ENCODE measurements around the gene ZNF219. TPM values are rescaled to one million over a fixed set of nuclear protein-coding genes. Genes with fewer than 3 reads are reported as not detected.

Gene ZNF219
- 10 to 100 TPM in 1 of 2 donors, 1 to 10 TPM in 1; 9.6 to 18.3 TPM for total RNA-seq

GRCh38 chr14:21098076-21098891 is at the start of gene ZNF219:
ZNF219 (minus strand) TSS chr14:21098655; CDS start chr14:21093591, 5,064 bp downstream.
- Mint-ChIP-seq H3K27me3 (no peaks in the 10 kb centered on the region), H3K27ac (peak within 1 kb of the TSS; percentile 93)
- peak; percentile 50 for ATAC-seq (replicated peaks)

GRCh38 chr14:21145437-21145836 is 47.0 kb upstream of the ZNF219 start:
- no peak for ATAC-seq (replicated peaks)
- Mint-ChIP-seq H3K27ac (no peak overlapping the region), H3K4me3 (no peak overlapping the region), H3K36me3 (ENCODE audit: low read depth) (no peaks in the 10 kb centered on the region), H3K4me1 (no peaks in the 10 kb centered on the region), H3K27me3 (peaks cover 15% of the 10 kb centered on the region), H3K9me3 (peaks cover 14% of the 10 kb centered on the region)

More at GRCh38 chr14:21098076-21098891, at the start of gene ZNF219:
- Mint-ChIP-seq H3K9me3 (no peaks in the 10 kb centered on the region), H3K36me3 (ENCODE audit: low read depth) (no peaks in the 10 kb centered on the region), H3K4me3 (peak within 1 kb of the TSS; percentile 93), H3K4me1 (peaks cover 17% of the 10 kb centered on the region)

GRCh38 chr14:21142357-21142756 is 43.9 kb upstream of the ZNF219 start:
- H3K4me3 Mint-ChIP-seq = no peak overlapping the region
- peaks cover 14% of the 10 kb centered on the region for H3K9me3 Mint-ChIP-seq
- no peaks in the 10 kb centered on the region for H3K4me1 Mint-ChIP-seq
- H3K36me3 Mint-ChIP-seq (ENCODE audit: low read depth) = no peaks in the 10 kb centered on the region
- H3K27me3 Mint-ChIP-seq = peaks cover 15% of the 10 kb centered on the region
- ATAC-seq (replicated peaks) = no peak
- no peak overlapping the region for H3K27ac Mint-ChIP-seq

GRCh38 chr14:21136024-21136423 is 37.6 kb upstream of the ZNF219 start:
- Mint-ChIP-seq H3K4me1 (no peaks in the 10 kb centered on the region), H3K27ac (no peak overlapping the region), H3K36me3 (ENCODE audit: low read depth) (no peaks in the 10 kb centered on the region), H3K9me3 (no peaks in the 10 kb centered on the region), H3K27me3 (no peaks in the 10 kb centered on the region), H3K4me3 (no peak overlapping the region)
- ATAC-seq (replicated peaks) = no peak

GRCh38 chr14:21133901-21134300 is 35.4 kb upstream of the ZNF219 start:
- Mint-ChIP-seq H3K27ac (no peak overlapping the region), H3K4me1 (no peaks in the 10 kb centered on the region), H3K9me3 (no peaks in the 10 kb centered on the region), H3K4me3 (no peak overlapping the region), H3K27me3 (no peaks in the 10 kb centered on the region), H3K36me3 (ENCODE audit: low read depth) (no peaks in the 10 kb centered on the region)
- no peak for ATAC-seq (replicated peaks)

- no peak for ATAC-seq (replicated peaks)
- Mint-ChIP-seq H3K27ac (no peak overlapping the region), H3K9me3 (no peaks in the 10 kb centered on the region), H3K36me3 (ENCODE audit: low read depth) (no peaks in the 10 kb centered on the region), H3K4me1 (no peaks in the 10 kb centered on the region), H3K4me3 (no peak overlapping the region), H3K27me3 (peaks cover 18% of the 10 kb centered on the region)
These were observed 25.0 kb upstream of the ZNF219 start for GRCh38 chr14:21123429-21123828.

- H3K9me3 Mint-ChIP-seq = no peaks in the 10 kb centered on the region
- H3K4me3 Mint-ChIP-seq = no peak overlapping the region
- ATAC-seq (replicated peaks) = peak; percentile 46
- peaks cover 18% of the 10 kb centered on the region for H3K27me3 Mint-ChIP-seq
- H3K4me1 Mint-ChIP-seq = no peaks in the 10 kb centered on the region
- no peaks in the 10 kb centered on the region for H3K36me3 Mint-ChIP-seq (ENCODE audit: low read depth)
- no peak overlapping the region for H3K27ac Mint-ChIP-seq
These were observed 22.7 kb upstream of the ZNF219 start for GRCh38 chr14:21121122-21121521.

GRCh38 chr14:21120686-21121085 is 22.2 kb upstream of the ZNF219 start:
- H3K27ac Mint-ChIP-seq = no peak overlapping the region
- no peaks in the 10 kb centered on the region for H3K36me3 Mint-ChIP-seq (ENCODE audit: low read depth)
- H3K4me1 Mint-ChIP-seq = no peaks in the 10 kb centered on the region
- H3K9me3 Mint-ChIP-seq = no peaks in the 10 kb centered on the region
- H3K4me3 Mint-ChIP-seq = no peak overlapping the region
- ATAC-seq (replicated peaks) = no peak
- peaks cover 18% of the 10 kb centered on the region for H3K27me3 Mint-ChIP-seq

- Mint-ChIP-seq H3K9me3 (no peaks in the 10 kb centered on the region), H3K36me3 (ENCODE audit: low read depth) (no peaks in the 10 kb centered on the region), H3K4me3 (no peak overlapping the region), H3K4me1 (no peaks in the 10 kb centered on the region), H3K27me3 (peaks cover 10% of the 10 kb centered on the region), H3K27ac (no peak overlapping the region)
- ATAC-seq (replicated peaks) = no peak
These were observed 20.5 kb upstream of the ZNF219 start for GRCh38 chr14:21118933-21119332.

- Mint-ChIP-seq H3K27me3 (no peaks in the 10 kb centered on the region), H3K36me3 (ENCODE audit: low read depth) (no peaks in the 10 kb centered on the region), H3K4me3 (no peak overlapping the region), H3K27ac (no peak overlapping the region), H3K4me1 (peaks cover 5% of the 10 kb centered on the region), H3K9me3 (no peaks in the 10 kb centered on the region)
- no peak for ATAC-seq (replicated peaks)
These were observed 14.9 kb upstream of the ZNF219 start for GRCh38 chr14:21113369-21113768.

GRCh38 chr14:21112255-21112654 is 13.8 kb upstream of the ZNF219 start:
- Mint-ChIP-seq H3K4me3 (no peak overlapping the region), H3K27ac (no peak overlapping the region), H3K4me1 (peaks cover 5% of the 10 kb centered on the region), H3K36me3 (ENCODE audit: low read depth) (no peaks in the 10 kb centered on the region), H3K9me3 (no peaks in the 10 kb centered on the region), H3K27me3 (no peaks in the 10 kb centered on the region)
- no peak for ATAC-seq (replicated peaks)

GRCh38 chr14:21109377-21110138 is 11.1 kb upstream of the ZNF219 start:
- ATAC-seq (replicated peaks) = peak; percentile 93
- no peaks in the 10 kb centered on the region for H3K9me3 Mint-ChIP-seq
- peak overlapping the region; percentile 56 for H3K4me3 Mint-ChIP-seq
- H3K4me1 Mint-ChIP-seq = peaks cover 14% of the 10 kb centered on the region
- H3K27me3 Mint-ChIP-seq = no peaks in the 10 kb centered on the region
- H3K27ac Mint-ChIP-seq = peak overlapping the region; percentile 71
- H3K36me3 Mint-ChIP-seq (ENCODE audit: low read depth) = no peaks in the 10 kb centered on the region

GRCh38 chr14:21108791-21109190 is 10.3 kb upstream of the ZNF219 start:
- H3K27me3 Mint-ChIP-seq = no peaks in the 10 kb centered on the region
- H3K4me1 Mint-ChIP-seq = peaks cover 17% of the 10 kb centered on the region
- H3K9me3 Mint-ChIP-seq = no peaks in the 10 kb centered on the region
- H3K4me3 Mint-ChIP-seq = no peak overlapping the region
- no peak for ATAC-seq (replicated peaks)
- H3K27ac Mint-ChIP-seq = peak overlapping the region; percentile 71
- no peaks in the 10 kb centered on the region for H3K36me3 Mint-ChIP-seq (ENCODE audit: low read depth)

GRCh38 chr14:21107283-21107800 is 8.9 kb upstream of the ZNF219 start:
- Mint-ChIP-seq H3K4me1 (peaks cover 27% of the 10 kb centered on the region), H3K4me3 (peak overlapping the region; percentile 47), H3K9me3 (no peaks in the 10 kb centered on the region), H3K27me3 (no peaks in the 10 kb centered on the region), H3K36me3 (ENCODE audit: low read depth) (no peaks in the 10 kb centered on the region), H3K27ac (peak overlapping the region; percentile 70)
- no peak for ATAC-seq (replicated peaks)
